WTC11 (cell line): Measurements from ENCODE around the gene HSF2BP. TPM values are rescaled to one million over a fixed set of nuclear protein-coding genes. Genes with fewer than 3 reads are reported as not detected.

ENCODE experiments used
- ATF1 ChIP-seq: sonication (generic); formaldehyde crosslinking; IDR thresholded peaks from 2 replicates; pipeline ENCODE4 v1.8.1; 2023; ENCODE audit warnings: mild to moderate bottlenecking, moderate library complexity, missing genetic modification reagents
- ATF2 ChIP-seq: sonication (generic); formaldehyde crosslinking; IDR thresholded peaks from 2 replicates; pipeline ENCODE4 v1.8.1; 2022; ENCODE audit warnings: low read depth, missing genetic modification reagents, borderline replicate concordance
- CTCF ChIP-seq: fragments of 200-600 bp; IDR thresholded peaks from 2 replicates; pipeline ENCODE4 v1.8.0; 2022; ENCODE audit warnings: antibody characterized with exemption
- E2F4 ChIP-seq: sonication (generic); formaldehyde crosslinking; IDR thresholded peaks from 2 replicates; pipeline ENCODE4 v1.8.1; 2022; ENCODE audit warnings: low read depth, mild to moderate bottlenecking, moderate library complexity, missing genetic modification reagents, borderline replicate concordance
- ETV6 ChIP-seq: sonication (generic); formaldehyde crosslinking; IDR thresholded peaks from 2 replicates; pipeline ENCODE4 v1.8.1; 2022; ENCODE audit warnings: mild to moderate bottlenecking, missing genetic modification reagents
- FOXJ3 ChIP-seq: sonication (generic); formaldehyde crosslinking; IDR thresholded peaks from 2 replicates; pipeline ENCODE4 v1.9.0; 2021; ENCODE audit warnings: missing genetic modification reagents, mild to moderate bottlenecking, borderline replicate concordance
- GRHL2 ChIP-seq: fragments of 250-450 bp; sonication (Bioruptor Pico); IDR thresholded peaks from 2 replicates; pipeline ENCODE4 v1.8.0; 2022; ENCODE audit warnings: mild to moderate bottlenecking, moderate library complexity; ENCODE audit not compliant: insufficient replicate concordance, severe bottlenecking
- GTF2I ChIP-seq: fragments of 250-450 bp; sonication (Bioruptor Pico); conservative IDR thresholded peaks from 2 replicates; pipeline ENCODE4 v1.4.0; 2021; ENCODE audit warnings: mild to moderate bottlenecking
- NFATC4 ChIP-seq: fragments of 250-450 bp; sonication (Bioruptor Pico); IDR thresholded peaks from 2 replicates; pipeline ENCODE4 v1.9.0; 2021; ENCODE audit warnings: mild to moderate bottlenecking
- NFE2L1 ChIP-seq: sonication (generic); formaldehyde crosslinking; IDR thresholded peaks from 2 replicates; pipeline ENCODE4 v1.8.1; 2023; ENCODE audit warnings: missing genetic modification reagents
- NR2C2 ChIP-seq: sonication (generic); formaldehyde crosslinking; IDR thresholded peaks from 2 replicates; pipeline ENCODE4 v1.8.0; 2022; ENCODE audit warnings: mild to moderate bottlenecking, missing genetic modification reagents
- NR3C1 ChIP-seq: sonication (generic); formaldehyde crosslinking; conservative IDR thresholded peaks from 2 replicates; pipeline ENCODE4 v1.8.1; 2023; ENCODE audit warnings: low read depth, mild to moderate bottlenecking, missing genetic modification reagents
- RELA ChIP-seq: sonication (generic); formaldehyde crosslinking; IDR thresholded peaks from 2 replicates; pipeline ENCODE4 v1.8.1; 2022; ENCODE audit warnings: missing genetic modification reagents, mild to moderate bottlenecking, borderline replicate concordance
- SP1 ChIP-seq: sonication (generic); formaldehyde crosslinking; conservative IDR thresholded peaks from 2 replicates; pipeline ENCODE4 v1.8.1; 2022; ENCODE audit warnings: missing genetic modification reagents
- TCF7 ChIP-seq: sonication (generic); formaldehyde crosslinking; IDR thresholded peaks from 2 replicates; pipeline ENCODE4 v1.8.0; 2022; ENCODE audit warnings: mild to moderate bottlenecking, low read depth, missing genetic modification reagents, moderate library complexity
- TEAD1 ChIP-seq: sonication (generic); formaldehyde crosslinking; IDR thresholded peaks from 2 replicates; pipeline ENCODE4 v1.8.0; 2022; ENCODE audit warnings: mild to moderate bottlenecking, missing genetic modification reagents
- TEAD4 ChIP-seq: sonication (generic); formaldehyde crosslinking; IDR thresholded peaks from 2 replicates; pipeline ENCODE4 v1.8.0; 2022; ENCODE audit warnings: mild to moderate bottlenecking, missing genetic modification reagents
- USF2 ChIP-seq: sonication (generic); formaldehyde crosslinking; IDR thresholded peaks from 2 replicates; pipeline ENCODE4 v1.8.1; 2023; ENCODE audit warnings: mild to moderate bottlenecking, missing genetic modification reagents, moderate library complexity
- ZMAT4 ChIP-seq: fragments of 250-450 bp; sonication (Bioruptor Pico); IDR thresholded peaks from 2 replicates; pipeline ENCODE4 v1.9.0; 2021; ENCODE audit warnings: mild to moderate bottlenecking
- ZNF121 ChIP-seq: sonication (generic); formaldehyde crosslinking; IDR thresholded peaks from 2 replicates; pipeline ENCODE4 v1.8.0; 2023; ENCODE audit warnings: missing genetic modification reagents
- ZNF138 ChIP-seq: sonication (generic); formaldehyde crosslinking; conservative IDR thresholded peaks from 2 replicates; pipeline ENCODE4 v1.8.1; 2022; ENCODE audit warnings: mild to moderate bottlenecking, moderate library complexity, missing genetic modification reagents
- ZNF317 ChIP-seq: sonication (generic); formaldehyde crosslinking; IDR thresholded peaks from 2 replicates; pipeline ENCODE4 v1.8.1; 2023; ENCODE audit warnings: low read depth, mild to moderate bottlenecking, moderate library complexity, missing genetic modification reagents, borderline replicate concordance
- ZNF416 ChIP-seq: fragments of 250-450 bp; sonication (Bioruptor Pico); IDR thresholded peaks from 2 replicates; pipeline ENCODE4 v1.9.0; 2021; ENCODE audit warnings: mild to moderate bottlenecking, inconsistent platforms
- ZSCAN18 ChIP-seq: fragments of 250-450 bp; sonication (Bioruptor Pico); IDR thresholded peaks from 2 replicates; pipeline ENCODE4 v2.1.2; 2022; ENCODE audit warnings: mild to moderate bottlenecking, moderate library complexity
- total RNA-seq: library from RNA; stranded (reverse); gene quantifications from 3 replicates; pipeline ENCODE4 v1.2.3, GENCODE V29; 2021
- TF ChIP-seq, protein P1 (sequence below): sonication (generic); formaldehyde crosslinking; IDR thresholded peaks from 2 replicates; pipeline ENCODE4 v1.8.0; 2022; ENCODE audit warnings: mild to moderate bottlenecking, missing genetic modification reagents
- TF ChIP-seq, protein P2 (sequence below): sonication (generic); formaldehyde crosslinking; IDR thresholded peaks from 2 replicates; pipeline ENCODE4 v1.8.1; 2023; ENCODE audit warnings: mild to moderate bottlenecking, missing genetic modification reagents, moderate library complexity
- TF ChIP-seq, protein P3 (sequence below): sonication (generic); formaldehyde crosslinking; IDR thresholded peaks from 2 replicates; pipeline ENCODE4 v1.8.0; 2022; ENCODE audit warnings: mild to moderate bottlenecking, missing genetic modification reagents

Gene HSF2BP
- total RNA-seq, 1 experiment from 2014 or later = 1.1 TPM

DNA sequence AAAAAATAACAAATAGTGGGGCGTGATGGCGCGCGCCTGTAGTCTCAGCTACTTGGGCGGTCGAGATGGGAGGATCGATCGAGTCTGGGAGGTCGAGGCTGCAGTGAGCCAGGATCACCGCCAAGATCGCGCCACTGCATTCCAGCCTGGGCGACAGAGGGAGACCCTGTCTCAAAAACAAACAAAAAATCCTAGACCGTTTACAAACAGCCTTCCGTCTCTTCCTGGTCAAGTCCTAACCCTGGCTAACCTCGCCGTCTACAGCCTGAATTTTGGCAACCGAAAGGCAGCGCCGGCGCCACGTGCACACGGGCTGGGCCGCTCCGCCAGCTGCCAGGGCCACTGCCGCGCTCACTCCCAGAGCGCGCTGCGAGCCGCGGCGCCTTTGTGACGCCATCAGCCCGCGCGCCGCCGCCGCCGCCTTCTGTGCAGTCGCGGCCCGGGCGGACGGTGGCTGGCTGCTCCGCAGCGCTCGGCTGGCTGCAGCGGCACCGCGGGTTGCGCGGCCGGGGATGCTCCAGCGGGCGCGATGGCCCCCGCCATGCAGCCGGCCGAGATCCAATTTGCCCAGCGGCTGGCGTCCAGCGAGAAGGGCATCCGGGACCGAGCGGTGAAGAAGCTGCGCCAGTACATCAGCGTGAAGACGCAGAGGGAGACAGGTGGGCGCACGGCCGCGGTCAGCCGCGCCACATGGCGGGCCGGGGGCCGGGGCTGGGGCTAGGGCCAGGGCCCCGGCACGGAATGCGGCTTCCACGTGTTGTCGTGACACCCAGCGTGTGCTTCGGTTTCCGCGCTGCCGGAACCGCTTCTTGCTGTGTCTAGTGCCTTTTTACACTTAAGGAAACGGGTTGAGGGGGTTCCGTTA, at the start of gene HSF2BP, which contains the start of gene RRP1B (continued):
- TF ChIP-seq, protein P1, sequence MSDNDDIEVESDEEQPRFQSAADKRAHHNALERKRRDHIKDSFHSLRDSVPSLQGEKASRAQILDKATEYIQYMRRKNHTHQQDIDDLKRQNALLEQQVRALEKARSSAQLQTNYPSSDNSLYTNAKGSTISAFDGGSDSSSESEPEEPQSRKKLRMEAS (CRISPR knock-in tag) = peak; percentile 99
- TF ChIP-seq TEAD4 = peak; percentile 84; the same call in 1 of the 2 replicates
- TF ChIP-seq E2F4 (CRISPR knock-in tag) = peak; percentile 97
- peak; percentile 79; the same call in 1 of the 2 replicates for TF ChIP-seq ATF2 (CRISPR knock-in tag)
- TF ChIP-seq GTF2I (CRISPR knock-in tag) = no peak
- no peak for TF ChIP-seq FOXJ3 (CRISPR knock-in tag)
- TF ChIP-seq, protein P2, sequence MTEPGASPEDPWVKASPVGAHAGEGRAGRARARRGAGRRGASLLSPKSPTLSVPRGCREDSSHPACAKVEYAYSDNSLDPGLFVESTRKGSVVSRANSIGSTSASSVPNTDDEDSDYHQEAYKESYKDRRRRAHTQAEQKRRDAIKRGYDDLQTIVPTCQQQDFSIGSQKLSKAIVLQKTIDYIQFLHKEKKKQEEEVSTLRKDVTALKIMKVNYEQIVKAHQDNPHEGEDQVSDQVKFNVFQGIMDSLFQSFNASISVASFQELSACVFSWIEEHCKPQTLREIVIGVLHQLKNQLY (CRISPR knock-in tag) = peak; percentile 93
- TF ChIP-seq ZNF138 (CRISPR knock-in tag) = no peak
- no peak for TF ChIP-seq GRHL2 (CRISPR knock-in tag)
- TF ChIP-seq NFE2L1 (CRISPR knock-in tag) = peak; percentile 94; the same call in 1 of the 2 replicates
- peak; percentile 74 for TF ChIP-seq USF2 (CRISPR knock-in tag)
- TF ChIP-seq RELA (CRISPR knock-in tag) = peak; percentile 90
- TF ChIP-seq NR3C1 (CRISPR knock-in tag) = no peak
- TF ChIP-seq ZNF317 (CRISPR knock-in tag) = 0 out of 2 replicates have a peak, but pooled peaks have one; percentile 54
- peak; percentile 87 for TF ChIP-seq SP1 (CRISPR knock-in tag)
- TF ChIP-seq, protein P3, sequence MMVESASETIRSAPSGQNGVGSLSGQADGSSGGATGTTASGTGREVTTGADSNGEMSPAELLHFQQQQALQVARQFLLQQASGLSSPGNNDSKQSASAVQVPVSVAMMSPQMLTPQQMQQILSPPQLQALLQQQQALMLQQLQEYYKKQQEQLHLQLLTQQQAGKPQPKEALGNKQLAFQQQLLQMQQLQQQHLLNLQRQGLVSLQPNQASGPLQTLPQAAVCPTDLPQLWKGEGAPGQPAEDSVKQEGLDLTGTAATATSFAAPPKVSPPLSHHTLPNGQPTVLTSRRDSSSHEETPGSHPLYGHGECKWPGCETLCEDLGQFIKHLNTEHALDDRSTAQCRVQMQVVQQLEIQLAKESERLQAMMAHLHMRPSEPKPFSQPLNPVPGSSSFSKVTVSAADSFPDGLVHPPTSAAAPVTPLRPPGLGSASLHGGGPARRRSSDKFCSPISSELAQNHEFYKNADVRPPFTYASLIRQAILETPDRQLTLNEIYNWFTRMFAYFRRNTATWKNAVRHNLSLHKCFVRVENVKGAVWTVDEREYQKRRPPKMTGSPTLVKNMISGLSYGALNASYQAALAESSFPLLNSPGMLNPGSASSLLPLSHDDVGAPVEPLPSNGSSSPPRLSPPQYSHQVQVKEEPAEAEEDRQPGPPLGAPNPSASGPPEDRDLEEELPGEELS (CRISPR knock-in tag) = peak; percentile 97
- TF ChIP-seq TEAD1 (CRISPR knock-in tag) = peak; percentile 97
- no peak for TF ChIP-seq CTCF
- no peak for TF ChIP-seq NFATC4
- TF ChIP-seq ZNF416 (CRISPR knock-in tag) = peak; percentile 11; the same call in 1 of the 2 replicates
- no peak; the same call in none of the 2 replicates for TF ChIP-seq ETV6
- TF ChIP-seq ZNF121 (CRISPR knock-in tag) = peak; percentile 55; the same call in 1 of the 2 replicates
- TF ChIP-seq ATF1 (CRISPR knock-in tag) = peak; percentile 97
- peak; percentile 86 for TF ChIP-seq NR2C2
- no peak for TF ChIP-seq ZMAT4 (CRISPR knock-in tag)
- peak; percentile 94; the same call in 1 of the 2 replicates for TF ChIP-seq TCF7 (CRISPR knock-in tag)
- TF ChIP-seq ZSCAN18 = no peak
